Measurements from ENCODE around the gene RNF167. TPM values are rescaled to one million over a fixed set of nuclear protein-coding genes. Genes with fewer than 3 reads are reported as not detected.

RNF167 gene
- total and polyA plus RNA-seq, 2 donors (not counting 3 experiments of a cell fraction or from before 2014, with no cell fraction given), result 60.2 to 87.6 TPM

- H3K9ac ChIP-seq (replicated peaks; ENCODE audit: extremely low read depth, insufficient read depth, low read length), result no peak overlapping the region
- no peak for DNase-seq (ENCODE audit: low read depth, low spot score)
- BruUV-seq (replicated peaks), result TSS peak; percentile 63
- no peaks in the 10 kb centered on the region for H3K9me1 ChIP-seq (replicated peaks; ENCODE audit: control insufficient read depth, extremely low read depth, insufficient read depth, low read length)
- no peak overlapping the region for H3K4me3 ChIP-seq (replicated peaks in 1 of 3; ENCODE audit: insufficient read depth in 1 of 3, low read depth in 1 of 3, low read length in 3 of 3)
- no peak overlapping the region for H3K4me2 ChIP-seq (ENCODE audit: insufficient read depth, low read length)
- intact Hi-C loops (cut with micrococcal nuclease) (no loop called here), dilution Hi-C loops (cut with MboI; ENCODE audit: extremely low pct_ligation_motif_present, low sequenced_read_pairs) (no loop called here)
- H4K20me1 ChIP-seq (replicated peaks; ENCODE audit: control insufficient read depth, extremely low read depth, insufficient read depth, low read length), result no peaks in the 10 kb centered on the region
- no peak overlapping the region for H3K27ac ChIP-seq (ENCODE audit: insufficient read depth, low read depth, low read length)
- no peaks in the 10 kb centered on the region for H3K9me3 ChIP-seq (replicated peaks; ENCODE audit: control insufficient read depth, insufficient read depth, low read length)
- POLR2A ChIA-PET, result no interaction called here
- FAIRE-seq, result no peak
- TF ChIP-seq MAX (IDR thresholded peaks at IDR 0.05; ENCODE audit: insufficient read depth, insufficient read length) (no peak), GATA2 (IDR thresholded peaks at IDR 0.05; ENCODE audit: insufficient read depth, insufficient read length, low read depth, low read length) (no peak), POLR2A (IDR thresholded peaks at IDR 0.05; ENCODE audit: low read depth, low read length) (no peak), EZH2 (IDR thresholded peaks at IDR 0.05; ENCODE audit: borderline replicate concordance, low read depth, low read length, severe bottlenecking) (no peak), POLR2AphosphoS5 (IDR thresholded peaks at IDR 0.05; ENCODE audit: insufficient read depth, low read depth, low read length) (no peak), MYC (IDR thresholded peaks at IDR 0.05; ENCODE audit: low read depth, low read length) (no peak), FOS (IDR thresholded peaks at IDR 0.05; ENCODE audit: borderline replicate concordance, insufficient read depth, low read length) (no peak), CTCF (IDR thresholded peaks at IDR 0.05; ENCODE audit: extremely low read depth in 1 of 2, insufficient read depth in 1 of 2, low read depth in 1 of 2, low read length in 2 of 2) (no peak), JUN (IDR thresholded peaks at IDR 0.05; ENCODE audit: borderline replicate concordance, insufficient read depth, insufficient read length, low read depth) (no peak)
- no peaks in the 10 kb centered on the region for H3K79me2 ChIP-seq (ENCODE audit: control insufficient read depth, insufficient read depth, low read length)
- no peak overlapping the region for H2AFZ ChIP-seq (ENCODE audit: low read depth, low read length)
- H3K36me3 ChIP-seq (ENCODE audit: control insufficient read depth in 2 of 2, extremely low read depth in 1 of 2, insufficient read depth in 2 of 2, low read length in 2 of 2), result peaks cover 0 to 7% of the 10 kb centered on the region in 2 experiments
- H3K27me3 ChIP-seq (ENCODE audit: control insufficient read depth in 2 of 2, insufficient read depth in 2 of 2, low read length in 2 of 2), result no peaks in the 10 kb centered on the region
- CTCF ChIA-PET, result interaction anchor here (1.0 kb wide), 1 partner anchor 50 kb away, joined by 4 read pairs; no protein-coding TSS in a partner anchor
- H3K4me1 ChIP-seq (ENCODE audit: control insufficient read depth, extremely low read depth, insufficient read depth, low read length), result no peaks in the 10 kb centered on the region
Measured at GRCh38 chr17:4959261-4959965, 19.3 kb downstream of the RNF167 start.

Data from endothelial cell of umbilical vein (primary cell).